Epithelial cell of esophagus (primary cell): ENCODE measurements around the gene FBXO44.

Experiments
- DNase-seq: peaks from one replicate; pipeline ENCODE4 v3.0.0; 2010; ENCODE audit warnings: low read depth
- H3K4me3 ChIP-seq: 2 replicates; pipeline ENCODE4 v1.5.1; 2011; ENCODE audit warnings: mild to moderate bottlenecking, low read length, control low read depth
- TF ChIP-seq, protein P1 (sequence below): IDR thresholded peaks from 2 replicates; pipeline ENCODE4 v1.5.1; 2011; ENCODE audit warnings: low read depth, mild to moderate bottlenecking, low read length, control low read depth, inconsistent platforms; ENCODE audit not compliant: insufficient read depth; ENCODE audit errors: missing control alignments

FBXO44 gene

DNA sequence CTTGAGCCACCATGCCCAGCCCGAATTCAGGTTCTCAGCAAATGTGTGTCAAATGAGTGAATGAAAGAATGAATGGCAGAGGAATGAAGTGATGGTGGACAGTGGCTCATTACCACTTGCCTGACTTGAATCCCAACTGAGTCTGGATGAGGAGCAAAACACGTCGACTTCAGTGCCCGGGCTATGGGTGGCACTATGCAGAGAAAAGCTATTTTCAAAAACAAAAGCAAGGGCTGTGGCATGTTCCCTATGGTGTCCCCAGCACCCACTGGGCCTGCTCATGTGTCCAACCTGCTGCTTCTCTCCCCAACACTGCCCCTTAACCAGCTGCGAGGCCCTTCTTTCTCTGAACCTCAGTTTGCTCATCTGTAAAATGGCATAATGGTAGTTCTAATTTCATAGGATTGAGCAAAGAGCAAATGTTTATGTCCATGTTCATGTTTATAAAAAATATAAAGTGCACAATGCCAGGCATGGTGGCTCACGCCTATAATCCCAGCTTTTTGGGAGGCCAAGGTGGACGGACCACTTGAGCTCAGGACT, 30.6 kb downstream of the FBXO44 start:
- TF ChIP-seq, protein P1, sequence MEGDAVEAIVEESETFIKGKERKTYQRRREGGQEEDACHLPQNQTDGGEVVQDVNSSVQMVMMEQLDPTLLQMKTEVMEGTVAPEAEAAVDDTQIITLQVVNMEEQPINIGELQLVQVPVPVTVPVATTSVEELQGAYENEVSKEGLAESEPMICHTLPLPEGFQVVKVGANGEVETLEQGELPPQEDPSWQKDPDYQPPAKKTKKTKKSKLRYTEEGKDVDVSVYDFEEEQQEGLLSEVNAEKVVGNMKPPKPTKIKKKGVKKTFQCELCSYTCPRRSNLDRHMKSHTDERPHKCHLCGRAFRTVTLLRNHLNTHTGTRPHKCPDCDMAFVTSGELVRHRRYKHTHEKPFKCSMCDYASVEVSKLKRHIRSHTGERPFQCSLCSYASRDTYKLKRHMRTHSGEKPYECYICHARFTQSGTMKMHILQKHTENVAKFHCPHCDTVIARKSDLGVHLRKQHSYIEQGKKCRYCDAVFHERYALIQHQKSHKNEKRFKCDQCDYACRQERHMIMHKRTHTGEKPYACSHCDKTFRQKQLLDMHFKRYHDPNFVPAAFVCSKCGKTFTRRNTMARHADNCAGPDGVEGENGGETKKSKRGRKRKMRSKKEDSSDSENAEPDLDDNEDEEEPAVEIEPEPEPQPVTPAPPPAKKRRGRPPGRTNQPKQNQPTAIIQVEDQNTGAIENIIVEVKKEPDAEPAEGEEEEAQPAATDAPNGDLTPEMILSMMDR, result no peak
- no peak for DNase-seq
- H3K4me3 ChIP-seq, result no peak overlapping the region

- TF ChIP-seq, protein P1, result no peak
- DNase-seq, result no peak
These were observed 33.8 kb downstream of the FBXO44 start for GRCh38 chr1:11688506-11688905.

GRCh38 chr1:11690397-11691301, 36.0 kb downstream of the FBXO44 start:
- DNase-seq, result no peak
- peak overlapping the region; percentile 21 for H3K4me3 ChIP-seq
- TF ChIP-seq, protein P1, result no peak

More at GRCh38 chr1:11688506-11688905, 33.8 kb downstream of the FBXO44 start:
- no peak overlapping the region for H3K4me3 ChIP-seq

DNA sequence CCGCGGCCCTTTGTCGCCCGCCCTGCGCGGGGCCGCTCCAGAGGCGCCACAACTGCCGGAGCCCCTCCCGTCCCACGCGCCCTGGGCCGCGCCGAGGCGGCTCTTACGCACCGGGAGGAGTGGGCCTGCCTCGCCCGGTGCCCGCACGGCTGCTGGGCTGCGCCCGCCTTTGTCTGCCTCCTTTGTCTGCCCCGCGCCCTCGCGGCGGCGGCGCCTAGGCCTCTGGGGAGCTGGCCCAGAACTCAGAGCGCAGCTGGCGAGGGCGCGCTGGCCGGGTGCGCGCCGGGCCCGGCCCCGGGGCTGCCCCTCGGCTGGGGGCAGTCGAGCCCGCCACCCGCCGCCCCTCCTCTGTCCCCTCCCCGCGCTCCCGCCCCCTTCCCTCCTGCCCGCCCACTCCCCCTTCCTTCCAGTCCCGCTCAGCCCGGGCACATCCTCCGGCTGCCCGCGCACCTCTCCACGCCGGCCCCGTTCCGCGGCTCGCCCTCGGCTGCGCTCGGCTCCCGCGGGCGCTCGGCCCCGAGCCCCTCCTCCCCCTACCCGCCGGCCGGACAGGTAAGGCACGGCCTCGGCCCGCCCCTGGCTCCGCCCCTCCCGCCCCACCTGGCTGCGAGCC, 36.7 kb downstream of the FBXO44 start, which contains the start of gene DRAXIN:
Gene DRAXIN, plus strand, starts transcription at position 409 of the 613 bp plus-strand sequence. CDS start 14,549 bp downstream, outside the sequence.
- TF ChIP-seq, protein P1, result no peak
- peak within 1 kb of the TSS; percentile 21 for H3K4me3 ChIP-seq
- DNase-seq, result no peak

DNA sequence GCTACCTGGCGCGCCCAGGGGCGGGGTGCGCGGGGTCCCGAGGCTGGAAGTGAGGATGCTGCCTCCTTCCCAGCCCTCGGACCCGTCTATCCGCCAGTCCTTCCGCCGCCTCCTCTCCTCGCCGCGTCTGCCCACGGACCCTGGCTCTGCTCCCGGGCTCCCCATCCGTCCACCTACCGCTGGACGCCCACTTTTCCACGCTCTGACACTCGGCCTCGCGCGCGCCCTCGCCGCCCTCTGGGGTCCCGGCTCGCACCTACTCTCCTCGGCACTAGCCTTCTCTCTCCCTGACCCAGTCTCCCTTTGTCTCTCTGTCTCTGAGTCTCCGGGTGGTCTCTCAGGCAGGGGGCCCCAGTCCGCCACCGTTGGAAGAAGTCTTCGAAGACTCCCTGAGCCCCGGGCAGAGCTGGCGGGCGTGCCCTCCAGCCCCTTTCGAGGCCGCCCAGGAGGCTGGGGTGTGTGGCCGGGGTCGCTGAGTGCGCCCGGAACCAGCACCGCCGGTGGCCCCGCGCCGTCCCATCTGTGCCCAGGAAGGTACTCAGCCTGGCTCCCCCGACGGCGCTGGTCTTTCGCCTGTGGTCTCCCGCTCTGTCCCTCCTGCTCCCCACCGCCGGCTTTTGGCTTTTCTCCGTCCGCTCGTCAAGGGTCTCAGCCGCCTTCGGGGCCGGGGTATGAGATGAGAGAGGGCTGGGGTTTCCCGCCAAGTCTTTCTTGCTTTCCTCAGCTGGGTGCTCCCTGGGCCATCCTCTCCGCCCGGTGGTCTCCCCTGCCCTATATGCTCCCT, 37.4 kb downstream of the FBXO44 start:
- H3K4me3 ChIP-seq, result no peak overlapping the region
- no peak for DNase-seq
- TF ChIP-seq, protein P1, result no peak

DNA sequence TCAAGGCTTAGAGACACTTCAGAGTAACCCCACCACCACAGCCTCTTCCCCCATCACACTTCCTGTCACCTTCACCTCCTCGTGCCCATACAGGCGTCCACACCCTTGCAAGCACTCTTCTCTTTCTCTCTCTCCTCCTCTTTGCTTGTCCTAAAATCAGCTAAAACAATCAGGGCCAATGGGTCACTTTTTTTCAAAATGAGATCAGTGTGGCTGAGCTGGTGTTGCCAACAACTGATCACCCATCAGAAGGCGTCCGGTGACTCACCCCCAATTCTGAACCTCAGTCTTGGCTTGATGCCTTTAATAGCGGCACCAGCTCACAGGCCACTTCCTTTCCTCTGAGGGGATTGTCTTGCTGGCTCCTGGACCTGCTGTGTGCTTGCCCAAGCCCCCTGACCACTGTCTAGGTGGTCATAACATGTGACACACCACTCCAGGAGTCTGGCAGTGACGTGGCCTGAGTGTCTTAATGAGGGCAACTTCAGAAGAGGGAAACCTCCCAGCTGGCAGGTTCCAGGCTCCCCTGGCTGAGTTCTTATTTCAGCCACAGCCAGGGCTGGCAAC, 38.4 kb downstream of the FBXO44 start:
- peak; percentile 83 for DNase-seq
- TF ChIP-seq, protein P1, result no peak
- no peak overlapping the region for H3K4me3 ChIP-seq
